Colonic mucosa (tissue), 4 donors: ENCODE measurements around the gene CMSS1. TPM values are rescaled to one million over a fixed set of nuclear protein-coding genes. Genes with fewer than 3 reads are reported as not detected.

Experiments used
- DNase-seq: peaks from one replicate; pipeline ENCODE4 v3.0.0-alpha.2; 2020
- H3K27ac ChIP-seq: fragments of 200-600 bp; one replicate; pipeline ENCODE4 v1.8.0; 2021
- H3K27me3 ChIP-seq: fragments of 200-600 bp; one replicate; pipeline ENCODE4 v1.8.0; 2021
- H3K36me3 ChIP-seq: fragments of 200-600 bp; one replicate; pipeline ENCODE4 v1.8.0; 2021
- H3K4me1 ChIP-seq: fragments of 200-600 bp; one replicate; pipeline ENCODE4 v1.8.0; 2021; ENCODE audit warnings: mild to moderate bottlenecking
- H3K4me3 ChIP-seq: fragments of 200-600 bp; one replicate; pipeline ENCODE4 v1.8.0; 2021
- H3K9ac ChIP-seq, 2 donors: one replicate each; pipeline ENCODE4 v1.7.0; 2013; ENCODE audit warnings: control low read depth in 2 of 2, low read depth in 2 of 2, low read length in 2 of 2
- H3K9me3 ChIP-seq: fragments of 200-600 bp; one replicate; pipeline ENCODE4 v1.8.0; 2021
- intact Hi-C: fragments of 100-400 bp; cut with DNase I; formaldehyde crosslinking; loops from one replicate; pipeline ENCODE4 v1.14.1; 2022
- total RNA-seq, 2 donors: library from RNA; stranded (reverse); fragmentation: NEBNext Ultra II Directional in 1 of 2; extraction: Animal tissue kit (Norgen Biotek cat#: 25700) in 1 of 2; gene quantifications; one replicate each; pipeline ENCODE4 v1.2.1, GENCODE V29; 2021
- TF ChIP-seq, protein P1 (sequence below): fragments of 200-600 bp; IDR thresholded peaks from one replicate; pipeline ENCODE4 v1.8.0; 2022; ENCODE audit warnings: antibody characterized with exemption, mild to moderate bottlenecking
- donor health status: healthy.
- donor health status: DM: no; HTN: no; CAD: no.
- donor health status: DM: no; HTN: no; CAD: no.

The CMSS1 gene
- total RNA-seq, 2 donors from 2014 or later, result 10.7 to 24.7 TPM

DNA sequence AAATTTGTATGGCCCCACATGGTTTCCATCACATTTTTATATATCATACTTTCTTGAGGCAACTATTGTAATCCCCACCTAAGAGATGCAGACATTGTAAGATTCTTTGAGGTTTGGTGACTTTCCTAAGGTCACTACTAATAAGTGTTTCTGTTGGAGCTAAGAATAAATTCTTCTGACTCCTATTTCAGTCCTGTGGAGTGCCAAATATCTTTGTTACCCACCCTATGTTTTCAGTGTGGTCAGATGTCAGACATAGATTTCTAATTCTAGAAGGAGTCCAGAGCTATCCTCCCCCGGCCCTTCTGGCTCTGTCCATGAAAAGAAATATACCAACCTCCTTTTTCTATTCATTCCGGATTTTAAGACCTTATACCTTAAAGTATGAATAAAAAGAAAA is 342.9 kb downstream of the CMSS1 start:
- Histone ChIP-seq H3K9ac (no peak overlapping the region), H3K27me3 (no peaks in the 10 kb centered on the region), H3K4me1 (no peaks in the 10 kb centered on the region), H3K36me3 (no peaks in the 10 kb centered on the region), H3K9me3 (no peaks in the 10 kb centered on the region), H3K4me3 (no peak overlapping the region), H3K27ac (no peak overlapping the region)
- intact Hi-C loops, result no loop called here
- TF ChIP-seq, protein P1, sequence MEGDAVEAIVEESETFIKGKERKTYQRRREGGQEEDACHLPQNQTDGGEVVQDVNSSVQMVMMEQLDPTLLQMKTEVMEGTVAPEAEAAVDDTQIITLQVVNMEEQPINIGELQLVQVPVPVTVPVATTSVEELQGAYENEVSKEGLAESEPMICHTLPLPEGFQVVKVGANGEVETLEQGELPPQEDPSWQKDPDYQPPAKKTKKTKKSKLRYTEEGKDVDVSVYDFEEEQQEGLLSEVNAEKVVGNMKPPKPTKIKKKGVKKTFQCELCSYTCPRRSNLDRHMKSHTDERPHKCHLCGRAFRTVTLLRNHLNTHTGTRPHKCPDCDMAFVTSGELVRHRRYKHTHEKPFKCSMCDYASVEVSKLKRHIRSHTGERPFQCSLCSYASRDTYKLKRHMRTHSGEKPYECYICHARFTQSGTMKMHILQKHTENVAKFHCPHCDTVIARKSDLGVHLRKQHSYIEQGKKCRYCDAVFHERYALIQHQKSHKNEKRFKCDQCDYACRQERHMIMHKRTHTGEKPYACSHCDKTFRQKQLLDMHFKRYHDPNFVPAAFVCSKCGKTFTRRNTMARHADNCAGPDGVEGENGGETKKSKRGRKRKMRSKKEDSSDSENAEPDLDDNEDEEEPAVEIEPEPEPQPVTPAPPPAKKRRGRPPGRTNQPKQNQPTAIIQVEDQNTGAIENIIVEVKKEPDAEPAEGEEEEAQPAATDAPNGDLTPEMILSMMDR, result no peak
- DNase-seq, result no peak

DNA sequence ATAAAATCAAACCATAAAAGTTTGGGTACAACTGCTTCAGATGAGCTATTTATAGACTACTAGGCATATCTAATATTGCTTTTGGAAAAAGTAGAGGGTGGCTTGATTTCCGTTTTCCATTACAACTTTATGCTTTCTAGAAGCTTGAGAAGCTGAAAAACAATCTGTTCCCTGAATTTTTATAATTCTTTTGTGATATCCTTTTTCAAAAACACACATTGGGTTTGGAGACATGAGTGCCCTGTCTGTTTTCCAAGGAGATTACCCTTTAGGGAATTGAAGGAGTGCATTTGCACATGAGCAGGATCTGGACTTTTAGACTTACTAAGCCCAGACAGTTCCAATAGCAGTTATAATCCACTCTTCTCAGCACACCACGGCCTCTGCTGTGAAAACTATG is 346.1 kb downstream of the CMSS1 start:
- H3K4me3 ChIP-seq, result no peak overlapping the region
- H3K27me3 ChIP-seq, result no peaks in the 10 kb centered on the region
- no peak overlapping the region for H3K9ac ChIP-seq
- no peak for DNase-seq
- TF ChIP-seq, protein P1, result no peak
- no peak overlapping the region for H3K27ac ChIP-seq
- H3K4me1 ChIP-seq, result no peaks in the 10 kb centered on the region
- no peaks in the 10 kb centered on the region for H3K9me3 ChIP-seq
- H3K36me3 ChIP-seq, result no peaks in the 10 kb centered on the region
- intact Hi-C loops, result no loop called here

DNA sequence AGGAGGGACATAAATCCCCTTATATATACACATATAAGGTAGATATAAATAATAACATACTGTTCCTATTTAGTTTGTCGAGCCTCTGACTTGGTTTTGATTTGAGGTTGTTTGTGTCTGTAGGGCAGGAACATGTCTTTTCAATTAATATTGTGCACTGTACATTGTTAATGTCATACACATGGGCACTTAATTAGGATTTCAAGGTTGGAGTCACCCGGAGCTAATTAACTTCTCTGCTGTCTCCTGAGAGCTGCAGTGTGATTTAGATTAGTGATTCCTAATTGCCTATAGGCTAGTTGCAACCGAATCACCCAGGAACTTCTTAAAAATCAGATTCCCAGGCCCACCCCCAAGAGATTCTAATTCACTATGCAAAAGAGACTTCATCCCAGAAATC is 347.1 kb downstream of the CMSS1 start:
- no peak overlapping the region for H3K27ac ChIP-seq
- TF ChIP-seq, protein P1, result no peak
- H3K4me1 ChIP-seq, result no peaks in the 10 kb centered on the region
- no peaks in the 10 kb centered on the region for H3K9me3 ChIP-seq
- H3K4me3 ChIP-seq, result no peak overlapping the region
- no peak overlapping the region for H3K9ac ChIP-seq
- intact Hi-C loops, result no loop called here
- no peaks in the 10 kb centered on the region for H3K36me3 ChIP-seq
- H3K27me3 ChIP-seq, result no peaks in the 10 kb centered on the region
- DNase-seq, result no peak

DNA sequence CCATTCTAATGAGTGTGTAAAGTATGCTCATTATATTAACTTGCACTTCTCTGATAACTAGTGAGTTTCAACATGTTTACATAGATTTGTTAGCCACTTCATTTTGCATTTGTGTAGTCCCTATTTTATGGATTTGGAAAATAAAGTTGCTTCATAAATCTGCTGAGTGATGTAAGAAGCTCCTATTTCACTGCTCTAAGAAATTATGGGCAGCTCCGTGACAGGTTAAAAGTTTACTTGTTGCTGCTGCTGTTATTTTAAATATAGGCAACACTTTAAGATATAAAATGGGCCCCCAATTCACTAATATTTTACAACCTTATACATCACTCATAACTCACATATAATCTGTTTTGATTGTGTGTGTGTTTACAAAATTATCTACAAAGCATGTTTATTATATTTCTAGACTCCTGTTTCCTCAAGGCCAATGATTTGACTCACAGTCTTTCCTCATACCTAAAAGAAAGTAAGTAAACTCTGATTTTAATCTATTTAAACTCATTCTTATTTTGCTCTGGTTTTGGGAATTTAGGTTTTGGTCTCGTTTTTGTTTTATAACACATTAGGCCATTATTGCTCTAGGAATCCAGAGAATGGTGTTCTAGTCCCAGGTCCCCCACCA is 348.4 kb downstream of the CMSS1 start:
- TF ChIP-seq, protein P1, result no peak
- H3K4me1 ChIP-seq, result no peaks in the 10 kb centered on the region
- H3K4me3 ChIP-seq, result no peak overlapping the region
- DNase-seq, result no peak
- H3K27me3 ChIP-seq, result no peaks in the 10 kb centered on the region
- intact Hi-C loops, result no loop called here
- H3K36me3 ChIP-seq, result no peaks in the 10 kb centered on the region
- no peaks in the 10 kb centered on the region for H3K9me3 ChIP-seq
- no peak overlapping the region for H3K27ac ChIP-seq
- no peak overlapping the region for H3K9ac ChIP-seq

DNA sequence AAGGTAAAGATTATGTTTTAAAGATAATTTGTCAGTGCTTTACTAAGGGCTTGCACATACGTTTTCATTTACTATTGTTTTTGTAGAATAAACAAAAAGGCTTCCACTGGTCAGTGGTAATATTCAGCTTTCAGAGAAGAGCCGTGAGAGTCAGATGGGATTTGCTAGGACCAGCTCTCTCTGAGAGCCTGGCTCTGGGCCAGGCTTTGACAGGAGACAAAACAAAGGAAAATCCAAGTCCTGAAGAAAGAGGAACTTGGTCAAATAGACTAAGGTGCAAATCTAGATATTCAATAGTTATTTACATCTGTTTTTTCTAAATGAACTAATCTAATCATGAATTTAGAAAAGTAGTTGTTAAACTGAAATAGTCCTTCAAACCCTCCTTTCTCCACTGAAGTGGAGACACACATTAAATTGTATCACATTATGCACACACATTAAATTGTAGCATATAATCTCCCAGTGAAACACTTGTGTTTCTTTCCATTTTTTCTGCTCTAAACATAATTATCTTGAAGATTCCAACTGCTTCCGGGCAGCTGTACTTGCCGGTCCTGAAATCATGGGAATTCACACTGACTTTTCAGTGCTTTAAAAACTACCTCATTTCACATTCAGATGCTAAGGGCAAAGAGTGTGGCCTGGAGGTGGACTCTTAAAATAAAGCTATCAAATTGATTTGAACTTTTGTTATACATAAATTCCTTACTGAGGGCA is 351.7 kb downstream of the CMSS1 start:
- Histone ChIP-seq H3K4me1 (no peaks in the 10 kb centered on the region), H3K9me3 (no peaks in the 10 kb centered on the region), H3K4me3 (no peak overlapping the region), H3K27me3 (no peaks in the 10 kb centered on the region), H3K27ac (no peak overlapping the region), H3K9ac (no peak overlapping the region), H3K36me3 (no peaks in the 10 kb centered on the region)
- no peak for DNase-seq
- intact Hi-C loops, result no loop called here
- TF ChIP-seq, protein P1, result no peak
